OCI-LY3 (cell line): ENCODE measurements around the gene LYPD6B.

Experiments
- H2AFZ ChIP-seq: fragments of 200-600, 300-600 bp; shearing (Covaris generic); 2 replicates; pipeline ENCODE4 v1.6.0; 2014; ENCODE audit warnings: antibody characterized with exemption, low read depth, low read length
- H3K27ac ChIP-seq: fragments of 200-600, 300-600 bp; sonication (generic); 2 replicates; pipeline ENCODE4 v1.5.1; 2014; ENCODE audit warnings: mild to moderate bottlenecking, low read length, moderate library complexity, mixed read lengths
- H3K27me3 ChIP-seq: fragments of 200-600, 300-600 bp; sonication (generic); 2 replicates; pipeline ENCODE4 v1.6.1; 2014; ENCODE audit warnings: low read depth, low read length, mixed read lengths
- H3K36me3 ChIP-seq: fragments of 200-600, 300-600 bp; sonication (generic); replicated peaks from 2 replicates; pipeline ENCODE3; 2014; ENCODE audit warnings: low read depth, low read length, mixed read lengths
- H3K4me1 ChIP-seq: fragments of 300-600, 200-600 bp; sonication (generic); 2 replicates; pipeline ENCODE4 v1.6.1; 2014; ENCODE audit warnings: low read length, mixed read lengths
- H3K4me2 ChIP-seq: fragments of 200-600, 300-600 bp; sonication (generic); 2 replicates; pipeline ENCODE4 v1.6.1; 2014; ENCODE audit warnings: low read length, mixed read lengths
- H3K4me3 ChIP-seq: fragments of 300-600, 200-600 bp; sonication (generic); 2 replicates; pipeline ENCODE4 v1.5.1; 2014; ENCODE audit warnings: antibody characterized with exemption, mild to moderate bottlenecking, low read length, moderate library complexity
- H3K79me2 ChIP-seq: fragments of 300-600, 200-600 bp; shearing (Covaris generic); 2 replicates; pipeline ENCODE4 v1.6.1; 2014; ENCODE audit warnings: mild to moderate bottlenecking, low read length, mixed read lengths
- H3K9ac ChIP-seq: fragments of 300-600, 200-600 bp; shearing (Covaris generic); 2 replicates; pipeline ENCODE4 v1.6.0; 2014; ENCODE audit warnings: mild to moderate bottlenecking, low read length, moderate library complexity
- H3K9me3 ChIP-seq: fragments of 200-600, 300-600 bp; shearing (Covaris generic); 2 replicates; pipeline ENCODE4 v1.6.1; 2014; ENCODE audit warnings: low read length, mixed read lengths; ENCODE audit not compliant: insufficient read depth
- H4K20me1 ChIP-seq: fragments of 200-600, 300-600 bp; sonication (generic); 2 replicates; pipeline ENCODE4 v1.6.1; 2016; ENCODE audit warnings: low read length, mixed read lengths; ENCODE audit not compliant: insufficient read depth
- EZH2phosphoT487 ChIP-seq: fragments of 200-600 bp; shearing (Covaris generic); IDR thresholded peaks from 2 replicates; pipeline ENCODE4 v1.6.1; 2018; ENCODE audit warnings: antibody characterized with exemption, mixed run types, low read depth
- TF ChIP-seq, protein P1 (sequence below): fragments of 200-600, 300-600 bp; sonication (generic); IDR thresholded peaks from 2 replicates; pipeline ENCODE4 v1.5.1; 2014; ENCODE audit warnings: antibody characterized with exemption, low read length, low read depth

LYPD6B gene

DNA sequence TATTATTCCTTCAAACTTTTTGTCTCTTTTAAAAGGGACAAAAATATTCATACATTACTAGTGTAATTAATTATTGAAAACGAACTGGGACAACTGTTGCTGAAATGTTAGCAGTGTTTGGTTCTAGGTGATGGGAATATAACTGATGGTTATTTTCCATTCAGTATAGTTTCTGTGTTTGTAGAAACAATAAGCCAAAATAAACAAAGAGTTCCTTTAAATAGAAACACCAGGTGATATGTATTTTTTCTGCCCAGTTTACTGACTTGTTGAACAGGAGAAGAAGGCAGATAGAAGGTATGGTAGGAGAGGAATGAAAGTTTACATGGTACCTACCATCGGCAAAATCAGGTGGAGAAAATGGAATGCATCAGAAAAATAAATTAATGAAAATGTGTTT is 74.2 kb downstream of the LYPD6B start:
- TF ChIP-seq, protein P1, sequence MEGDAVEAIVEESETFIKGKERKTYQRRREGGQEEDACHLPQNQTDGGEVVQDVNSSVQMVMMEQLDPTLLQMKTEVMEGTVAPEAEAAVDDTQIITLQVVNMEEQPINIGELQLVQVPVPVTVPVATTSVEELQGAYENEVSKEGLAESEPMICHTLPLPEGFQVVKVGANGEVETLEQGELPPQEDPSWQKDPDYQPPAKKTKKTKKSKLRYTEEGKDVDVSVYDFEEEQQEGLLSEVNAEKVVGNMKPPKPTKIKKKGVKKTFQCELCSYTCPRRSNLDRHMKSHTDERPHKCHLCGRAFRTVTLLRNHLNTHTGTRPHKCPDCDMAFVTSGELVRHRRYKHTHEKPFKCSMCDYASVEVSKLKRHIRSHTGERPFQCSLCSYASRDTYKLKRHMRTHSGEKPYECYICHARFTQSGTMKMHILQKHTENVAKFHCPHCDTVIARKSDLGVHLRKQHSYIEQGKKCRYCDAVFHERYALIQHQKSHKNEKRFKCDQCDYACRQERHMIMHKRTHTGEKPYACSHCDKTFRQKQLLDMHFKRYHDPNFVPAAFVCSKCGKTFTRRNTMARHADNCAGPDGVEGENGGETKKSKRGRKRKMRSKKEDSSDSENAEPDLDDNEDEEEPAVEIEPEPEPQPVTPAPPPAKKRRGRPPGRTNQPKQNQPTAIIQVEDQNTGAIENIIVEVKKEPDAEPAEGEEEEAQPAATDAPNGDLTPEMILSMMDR = no peak
- no peak for TF ChIP-seq EZH2phosphoT487
- H3K79me2 ChIP-seq = no peaks in the 10 kb centered on the region
- no peak overlapping the region for H3K4me3 ChIP-seq
- H3K27me3 ChIP-seq = peaks cover 23% of the 10 kb centered on the region
- H3K9ac ChIP-seq = no peak overlapping the region
- no peak overlapping the region for H3K4me2 ChIP-seq
- no peaks in the 10 kb centered on the region for H3K4me1 ChIP-seq
- H3K9me3 ChIP-seq = no peaks in the 10 kb centered on the region
- no peak overlapping the region for H3K27ac ChIP-seq
- H2AFZ ChIP-seq = no peak overlapping the region
- no peaks in the 10 kb centered on the region for H3K36me3 ChIP-seq
- H4K20me1 ChIP-seq = no peaks in the 10 kb centered on the region

DNA sequence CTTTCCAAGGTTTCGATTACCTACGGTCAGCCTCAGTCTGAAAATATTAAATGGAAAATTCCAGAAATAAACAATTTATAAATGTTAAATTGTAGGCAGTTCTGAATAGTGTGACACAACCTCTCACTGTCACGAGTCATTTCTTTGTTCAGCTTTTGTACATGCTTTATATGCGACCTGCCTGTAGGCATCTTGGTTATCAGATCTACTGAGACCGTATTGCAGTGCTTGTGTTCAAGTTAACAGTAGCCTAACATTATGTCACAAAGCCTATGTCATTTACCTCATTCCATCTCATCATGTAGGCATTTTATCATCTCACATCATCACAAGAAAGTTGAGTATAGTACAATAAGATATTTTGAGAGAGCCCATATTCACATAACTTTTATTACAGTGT is 77.3 kb downstream of the LYPD6B start:
- Histone ChIP-seq H3K4me1 (no peaks in the 10 kb centered on the region), H3K27ac (no peak overlapping the region), H3K4me2 (no peak overlapping the region), H3K9me3 (no peaks in the 10 kb centered on the region), H3K4me3 (no peak overlapping the region), H3K36me3 (no peaks in the 10 kb centered on the region), H3K79me2 (no peaks in the 10 kb centered on the region), H2AFZ (no peak overlapping the region), H3K27me3 (peaks cover 23% of the 10 kb centered on the region), H3K9ac (no peak overlapping the region), H4K20me1 (no peaks in the 10 kb centered on the region)
- no peak for TF ChIP-seq EZH2phosphoT487

DNA sequence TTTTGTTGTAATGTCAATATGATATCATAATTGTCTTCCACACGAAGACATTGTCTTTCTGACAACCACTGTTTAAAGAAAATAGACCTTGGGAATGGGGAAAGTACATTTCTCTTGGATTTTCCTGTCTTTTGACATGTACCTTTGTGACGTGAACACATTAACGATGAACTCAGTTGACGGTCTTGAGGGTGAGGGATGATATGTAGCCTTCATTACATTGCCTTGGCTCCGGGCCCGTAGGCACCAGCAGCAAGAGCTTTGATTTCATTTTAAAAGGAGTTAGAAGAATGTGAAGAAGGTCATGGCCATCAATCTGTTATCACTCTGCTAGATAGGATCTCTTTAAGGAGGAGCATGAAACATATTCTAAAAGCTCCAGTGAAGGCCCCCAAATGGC is 80.9 kb downstream of the LYPD6B start:
- TF ChIP-seq, protein P1 = no peak
- no peak for TF ChIP-seq EZH2phosphoT487

GRCh38 chr2:149122516-149122915 is 84.0 kb downstream of the LYPD6B start:
- Histone ChIP-seq H3K79me2 (no peaks in the 10 kb centered on the region), H3K9ac (no peak overlapping the region), H4K20me1 (no peaks in the 10 kb centered on the region), H3K36me3 (no peaks in the 10 kb centered on the region), H2AFZ (no peak overlapping the region), H3K27ac (no peak overlapping the region), H3K9me3 (no peaks in the 10 kb centered on the region; the same call in 1 of the 2 replicates), H3K4me3 (no peak overlapping the region), H3K27me3 (peaks cover 14% of the 10 kb centered on the region), H3K4me1 (no peaks in the 10 kb centered on the region), H3K4me2 (no peak overlapping the region)
- TF ChIP-seq, protein P1 = no peak
- no peak for TF ChIP-seq EZH2phosphoT487

More for the DNA sequence above, 80.9 kb downstream of the LYPD6B start:
- no peaks in the 10 kb centered on the region for H4K20me1 ChIP-seq
- H3K4me2 ChIP-seq = no peak overlapping the region
- no peaks in the 10 kb centered on the region for H3K79me2 ChIP-seq
- H2AFZ ChIP-seq = no peak overlapping the region
- H3K4me1 ChIP-seq = no peaks in the 10 kb centered on the region
- H3K27ac ChIP-seq = no peak overlapping the region
- H3K36me3 ChIP-seq = no peaks in the 10 kb centered on the region
- no peak overlapping the region for H3K4me3 ChIP-seq
- peaks cover 23% of the 10 kb centered on the region for H3K27me3 ChIP-seq
- no peaks in the 10 kb centered on the region; the same call in 1 of the 2 replicates for H3K9me3 ChIP-seq
- H3K9ac ChIP-seq = no peak overlapping the region
